ENCODE measurements around the gene ASS1. TPM values are rescaled to one million over a fixed set of nuclear protein-coding genes. Genes with fewer than 3 reads are reported as not detected.

Gene ASS1
- total RNA-seq, 4 donors from 2014 or later: 57.9 to 345 (median 266) TPM

- in situ Hi-C loops (cut with MboI; ENCODE audit: low pct_ligation_motif_present in 1 of 4, low pct_unique_long_range_greater_than_20kb in 1 of 4, low sequenced_read_pairs in 3 of 4): loop anchor here in 2 of 4 donors (10.0 kb wide), 2 partner anchors 223 to 233 kb away; no protein-coding TSS in a partner anchor
- no peaks in the 10 kb centered on the region for H3K9me3 ChIP-seq
- peak overlapping the region; percentile 56 to 79 (median 74) for H3K27ac ChIP-seq
- H3K4me1 ChIP-seq: peaks cover 27 to 43% (median 38%) of the 10 kb centered on the region in 4 donors
- no peak for TF ChIP-seq EP300 (IDR thresholded peaks at IDR 0.05; ENCODE audit: low read depth)
- TF ChIP-seq CTCF (IDR thresholded peaks at IDR 0.05): peak; percentile 40 to 66 (median 44)
- TF ChIP-seq POLR2A (IDR thresholded peaks at IDR 0.05): peak; percentile 20
- peak in 2 of 3 donors; percentile 55 to 73 for TF ChIP-seq POLR2AphosphoS5 (IDR thresholded peaks at IDR 0.05)
- no peaks in the 10 kb centered on the region for H3K27me3 ChIP-seq
- WGBS, 2 donors (ENCODE audit: low coverage in 1 of 2): 29% methylated on average over 17 of the region's 23 CpGs; no CpG with 5 or more reads in 1 of the 2 donors
- H3K4me3 ChIP-seq: no peak overlapping the region
- intact Hi-C loops (cut with DNase I; ENCODE audit: low total_unique reads): no loop called here
- DNase-seq: peak; percentile 87
- H3K36me3 ChIP-seq: no peaks in the 10 kb centered on the region
These were observed 7.0 kb downstream of the ASS1 start for GRCh38 chr9:130451509-130452388.

DNA sequence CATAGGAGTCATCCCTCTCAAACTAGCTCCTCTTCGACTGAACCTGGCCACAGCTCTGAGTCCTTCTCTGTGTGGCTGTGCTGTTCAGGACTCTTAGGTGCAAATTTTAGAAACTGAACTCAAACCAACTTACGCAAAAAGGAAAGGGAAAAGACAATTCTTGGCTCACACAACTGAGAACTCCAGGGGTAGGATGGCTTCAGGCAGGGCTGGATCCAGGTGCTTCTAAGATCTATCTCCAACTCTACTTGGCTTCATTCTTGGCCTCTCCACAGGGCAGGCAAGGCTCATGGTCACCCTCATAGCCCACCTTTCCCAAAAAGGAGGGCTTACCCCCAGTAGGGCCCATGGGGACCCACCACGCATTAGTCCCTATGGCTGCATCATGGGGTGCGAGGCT lies 8.1 kb downstream of the ASS1 start:
- no peak for DNase-seq
- intact Hi-C loops (cut with DNase I; ENCODE audit: low total_unique reads) (no loop called here), in situ Hi-C loops (cut with MboI; ENCODE audit: low pct_ligation_motif_present in 1 of 4, low pct_unique_long_range_greater_than_20kb in 1 of 4, low sequenced_read_pairs in 3 of 4) (loop anchor here in 2 of 4 donors (10.0 kb wide), 2 partner anchors 222 to 232 kb away; no protein-coding TSS in a partner anchor)
- H3K9me3 ChIP-seq: no peaks in the 10 kb centered on the region
- no peaks in the 10 kb centered on the region for H3K36me3 ChIP-seq
- H3K4me3 ChIP-seq: no peak overlapping the region
- 88% methylated on average over 4 of the region's 4 CpGs; no CpG with 5 or more reads in 1 of the 2 donors for WGBS, 2 donors (ENCODE audit: low coverage in 1 of 2)
- H3K27me3 ChIP-seq: no peaks in the 10 kb centered on the region
- TF ChIP-seq POLR2A (IDR thresholded peaks at IDR 0.05): no peak
- no peak for TF ChIP-seq CTCF (IDR thresholded peaks at IDR 0.05)
- TF ChIP-seq POLR2AphosphoS5 (IDR thresholded peaks at IDR 0.05): no peak
- no peak for TF ChIP-seq EP300 (IDR thresholded peaks at IDR 0.05; ENCODE audit: low read depth)
- H3K27ac ChIP-seq: peak overlapping the region in 2 of 4 donors; percentile 79
- H3K4me1 ChIP-seq: peaks cover 20 to 34% (median 28%) of the 10 kb centered on the region in 4 donors

- peak; percentile 48 for DNase-seq
- intact Hi-C loops (cut with DNase I; ENCODE audit: low total_unique reads): no loop called here
- no peaks in the 10 kb centered on the region for H3K9me3 ChIP-seq
- H3K27ac ChIP-seq: no peak overlapping the region
- TF ChIP-seq CTCF (IDR thresholded peaks at IDR 0.05): no peak
- TF ChIP-seq POLR2A (IDR thresholded peaks at IDR 0.05): no peak
- TF ChIP-seq POLR2AphosphoS5 (IDR thresholded peaks at IDR 0.05): no peak
- no peak for TF ChIP-seq EP300 (IDR thresholded peaks at IDR 0.05; ENCODE audit: low read depth)
- 40% methylated on average over 7 of the region's 7 CpGs; no CpG with 5 or more reads in 1 of the 2 donors for WGBS, 2 donors (ENCODE audit: low coverage in 1 of 2)
- H3K4me3 ChIP-seq: no peak overlapping the region
- no peaks in the 10 kb centered on the region for H3K36me3 ChIP-seq
- peaks cover 20 to 31% (median 24%) of the 10 kb centered on the region in 4 donors for H3K4me1 ChIP-seq
- H3K27me3 ChIP-seq: no peaks in the 10 kb centered on the region
- in situ Hi-C loops (cut with MboI; ENCODE audit: low pct_ligation_motif_present in 1 of 4, low pct_unique_long_range_greater_than_20kb in 1 of 4, low sequenced_read_pairs in 3 of 4): loop anchor here in 2 of 4 donors (10.0 kb wide), 2 partner anchors 221 to 231 kb away; no protein-coding TSS in a partner anchor
These were observed 8.7 kb downstream of the ASS1 start for GRCh38 chr9:130453487-130453886.

- H3K4me1 ChIP-seq: peaks cover 20 to 31% (median 24%) of the 10 kb centered on the region in 4 donors
- in situ Hi-C loops (cut with MboI; ENCODE audit: low pct_ligation_motif_present in 1 of 4, low pct_unique_long_range_greater_than_20kb in 1 of 4, low sequenced_read_pairs in 3 of 4): loop anchor here in 2 of 4 donors (10.0 kb wide), 2 partner anchors 221 to 231 kb away; no protein-coding TSS in a partner anchor
- no peaks in the 10 kb centered on the region for H3K36me3 ChIP-seq
- intact Hi-C loops (cut with DNase I; ENCODE audit: low total_unique reads): no loop called here
- no peaks in the 10 kb centered on the region for H3K27me3 ChIP-seq
- no peak overlapping the region for H3K4me3 ChIP-seq
- no peak for TF ChIP-seq POLR2AphosphoS5 (IDR thresholded peaks at IDR 0.05)
- no peak for TF ChIP-seq POLR2A (IDR thresholded peaks at IDR 0.05)
- no peak for TF ChIP-seq CTCF (IDR thresholded peaks at IDR 0.05)
- no peak for TF ChIP-seq EP300 (IDR thresholded peaks at IDR 0.05; ENCODE audit: low read depth)
- H3K9me3 ChIP-seq: no peaks in the 10 kb centered on the region
- no peak for DNase-seq
- H3K27ac ChIP-seq: no peak overlapping the region
- 77 to 93% methylated on average over 3 to 10 of the region's 10 CpGs for WGBS, 2 donors (ENCODE audit: low coverage in 1 of 2)
These were observed 9.5 kb downstream of the ASS1 start for GRCh38 chr9:130454096-130454811.

All from transverse colon (tissue), 4 donors.